Central memory CD4-positive, alpha-beta T cell (primary cell): ENCODE results near the gene LRRK1.

Experiments used
- DNase-seq: peaks from one replicate; pipeline ENCODE4 v3.0.0; 2022

LRRK1 gene

DNA sequence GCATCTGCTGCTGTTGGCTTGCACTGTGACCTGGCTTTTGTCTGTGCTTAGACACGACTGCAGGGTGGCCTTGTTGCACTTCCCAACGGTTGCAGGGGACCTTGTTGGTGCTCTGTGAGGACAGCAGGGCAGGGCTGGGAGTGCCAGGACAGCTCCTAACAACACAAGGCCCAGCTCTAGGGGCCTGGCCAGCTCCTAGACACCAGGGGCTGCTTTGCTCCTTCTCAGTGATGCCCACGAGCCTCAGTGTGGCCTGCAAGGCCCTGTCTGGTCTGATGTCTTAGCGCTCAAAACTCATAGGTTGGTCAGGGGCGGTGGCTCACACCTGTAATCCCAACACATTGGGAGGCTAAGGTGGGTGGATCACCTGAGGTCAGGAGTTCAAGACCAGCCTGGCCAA lies 183.6 kb downstream of the LRRK1 start:
- DNase-seq, result no peak

DNA sequence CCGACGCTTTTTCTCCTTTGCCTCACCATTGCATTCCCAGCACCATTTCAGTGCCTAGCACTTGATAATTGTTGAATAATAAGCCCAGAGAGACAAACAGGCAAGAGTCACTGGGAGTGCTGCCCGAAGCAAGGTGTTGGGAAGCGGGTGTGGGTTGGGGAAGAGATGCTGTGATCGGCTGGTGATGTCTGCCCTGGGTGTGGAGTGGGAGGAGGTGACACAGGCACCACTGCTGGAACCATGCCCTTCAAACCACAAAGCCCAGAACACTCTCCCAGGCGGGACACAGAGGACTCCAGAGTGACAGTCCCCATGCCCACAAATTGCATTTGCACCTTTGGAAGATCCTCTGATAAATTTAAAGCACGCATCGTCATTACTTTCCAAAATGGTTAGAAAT lies 184.4 kb downstream of the LRRK1 start:
- DNase-seq, result no peak

- DNase-seq, result no peak
Measured at GRCh38 chr15:101104141-101104540, 185.0 kb downstream of the LRRK1 start.

DNA sequence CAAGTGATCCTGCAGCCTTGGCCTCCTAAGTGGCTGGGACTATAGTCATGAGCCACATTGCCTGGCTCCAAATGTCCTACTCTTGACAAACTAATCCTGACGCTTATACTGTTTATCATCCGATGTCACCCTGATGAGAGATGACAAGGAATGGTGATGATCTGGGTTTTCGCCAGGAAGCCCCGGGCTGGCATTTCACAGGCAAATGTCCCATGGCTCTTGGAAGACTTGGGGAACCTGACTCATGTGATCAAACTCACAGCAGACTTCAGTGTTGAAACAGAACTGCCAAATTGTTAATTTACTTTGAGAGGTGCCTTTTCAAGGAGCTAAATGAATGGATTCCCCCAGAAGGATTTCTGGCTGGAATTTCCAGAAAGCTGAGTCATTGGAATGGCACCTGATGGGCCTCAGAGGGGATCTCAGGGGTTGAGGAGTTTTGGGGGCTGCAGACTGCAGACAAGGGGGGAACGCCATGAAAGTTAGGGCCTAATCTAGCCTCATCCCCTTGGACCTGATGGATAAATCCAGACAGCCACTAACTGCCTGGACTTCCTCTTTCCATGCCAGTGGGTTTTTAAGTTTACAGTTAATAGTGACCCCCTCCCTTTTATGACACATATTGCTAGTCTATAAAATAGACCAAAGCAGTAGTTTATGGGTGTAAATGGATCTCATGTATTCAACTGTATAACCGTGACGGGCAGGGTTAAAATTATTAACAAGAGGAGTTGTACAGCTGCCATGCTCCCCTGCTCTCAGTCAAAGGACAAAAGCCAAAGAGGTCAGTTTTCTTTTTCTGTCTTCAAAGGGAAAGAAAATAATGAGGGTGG lies 186.1 kb downstream of the LRRK1 start:
- DNase-seq, result no peak

GRCh38 chr15:101107101-101107500 lies 187.9 kb downstream of the LRRK1 start:
- no peak for DNase-seq

DNA sequence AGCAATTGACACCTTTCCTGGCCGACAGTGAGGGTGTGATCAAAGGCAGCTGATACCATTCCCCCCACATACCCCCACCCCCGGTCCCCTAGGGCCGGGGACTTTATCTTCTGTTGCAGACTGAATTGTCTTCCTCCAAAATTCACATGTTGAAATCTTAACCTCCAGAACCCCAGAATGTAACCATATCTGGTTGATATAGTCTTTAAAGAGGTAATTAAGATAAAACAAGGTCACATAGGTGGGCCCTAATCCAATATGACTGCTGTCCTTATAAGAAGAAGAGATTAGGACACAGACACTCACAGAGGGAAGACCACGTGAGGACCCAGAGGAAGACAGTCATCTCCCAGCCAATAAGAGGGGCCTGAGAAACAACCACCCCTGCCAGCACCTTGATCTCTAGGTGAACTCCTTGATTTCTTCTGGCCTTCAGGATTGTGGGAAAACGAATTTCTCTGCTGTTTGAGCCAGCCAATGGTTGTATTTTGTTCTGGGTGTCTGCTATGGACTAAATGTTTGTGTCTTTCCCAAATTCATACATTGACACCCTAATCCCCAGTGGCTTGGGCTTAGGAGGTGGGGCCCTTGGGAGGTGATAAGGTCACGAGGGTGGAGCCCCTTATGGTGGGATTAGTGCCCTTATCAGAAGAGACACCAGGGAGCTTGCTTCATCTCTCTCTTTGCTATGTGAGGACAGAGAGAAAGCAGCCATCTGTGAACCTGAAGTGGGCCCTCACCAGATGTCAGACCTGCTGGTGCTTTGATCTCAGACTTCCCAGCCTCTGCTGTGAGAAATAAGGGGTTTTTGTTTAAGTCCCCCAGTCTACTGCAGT lies 188.7 kb downstream of the LRRK1 start:
- no peak for DNase-seq

DNA sequence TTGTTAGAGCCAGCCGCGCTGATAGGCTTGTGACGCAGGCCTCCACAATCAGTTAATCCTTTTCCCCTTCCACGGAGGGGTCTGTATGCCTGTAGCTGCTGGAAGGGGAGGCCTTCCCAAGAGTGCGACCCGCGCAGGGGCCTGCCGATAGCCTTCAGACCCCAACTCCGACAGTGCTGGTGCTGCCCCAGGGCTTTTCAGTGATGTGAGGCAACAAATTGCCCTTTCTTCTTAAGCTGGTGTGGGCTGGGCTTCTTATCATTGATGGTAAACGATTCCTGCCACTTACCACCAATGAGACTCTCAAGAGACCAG lies 189.3 kb downstream of the LRRK1 start:
- DNase-seq, result no peak

- DNase-seq, result no peak
Measured at GRCh38 chr15:101108791-101109190, 189.6 kb downstream of the LRRK1 start.

GRCh38 chr15:101110681-101111569 lies 191.8 kb downstream of the LRRK1 start:
- no peak for DNase-seq

- DNase-seq, result no peak
Measured at GRCh38 chr15:101111570-101112262, 192.6 kb downstream of the LRRK1 start.

- DNase-seq, result no peak
Measured at GRCh38 chr15:101112336-101113113, 193.4 kb downstream of the LRRK1 start.

GRCh38 chr15:101113114-101114005 lies 194.2 kb downstream of the LRRK1 start:
- no peak for DNase-seq

DNA sequence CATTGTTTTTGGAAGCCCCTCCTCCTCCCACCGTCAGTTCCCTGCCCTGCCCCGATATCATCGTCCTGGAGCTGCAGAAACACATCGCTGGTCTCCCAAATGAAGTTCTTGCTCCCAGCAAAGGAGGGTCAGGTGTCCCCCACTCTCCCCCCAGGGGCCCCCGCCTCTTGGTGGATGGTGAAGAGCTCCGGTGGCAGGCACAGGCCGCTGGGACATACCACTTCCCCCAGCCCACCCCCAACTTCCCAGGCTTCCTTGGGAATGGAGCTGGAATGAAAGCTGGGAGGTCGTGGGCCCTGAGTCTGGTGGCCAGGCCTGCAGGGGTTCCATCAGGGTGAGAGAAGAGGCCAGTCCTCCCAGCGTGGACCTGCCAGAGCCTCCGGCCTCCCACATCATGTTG lies 195.0 kb downstream of the LRRK1 start:
- DNase-seq, result no peak

GRCh38 chr15:101114610-101115009 lies 195.5 kb downstream of the LRRK1 start:
- no peak for DNase-seq

DNA sequence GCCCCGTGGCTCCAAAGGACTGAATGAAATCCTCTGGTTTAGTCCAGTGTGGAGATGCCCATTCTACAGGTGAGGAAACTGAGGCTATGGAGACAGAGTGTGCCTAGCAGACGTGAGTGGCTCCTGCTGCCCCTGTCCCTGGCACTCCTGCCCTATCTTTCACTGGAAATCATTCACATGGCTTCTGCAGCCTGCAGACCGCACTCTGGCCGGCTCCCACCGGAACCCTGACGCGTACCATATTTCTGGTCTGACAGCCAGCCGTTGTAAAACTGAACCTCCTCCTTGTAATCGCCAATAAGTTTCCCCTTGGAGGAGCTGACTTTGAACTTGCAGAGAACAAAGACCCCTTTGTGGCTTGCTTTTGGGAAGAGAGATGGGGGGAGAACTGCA lies 196.2 kb downstream of the LRRK1 start:
- DNase-seq, result no peak

- DNase-seq, result no peak
Measured at GRCh38 chr15:101115786-101116680, 196.9 kb downstream of the LRRK1 start.

GRCh38 chr15:101116681-101116976 lies 197.5 kb downstream of the LRRK1 start:
- no peak for DNase-seq

GRCh38 chr15:101118116-101118515 lies 199.0 kb downstream of the LRRK1 start:
- DNase-seq, result no peak

DNA sequence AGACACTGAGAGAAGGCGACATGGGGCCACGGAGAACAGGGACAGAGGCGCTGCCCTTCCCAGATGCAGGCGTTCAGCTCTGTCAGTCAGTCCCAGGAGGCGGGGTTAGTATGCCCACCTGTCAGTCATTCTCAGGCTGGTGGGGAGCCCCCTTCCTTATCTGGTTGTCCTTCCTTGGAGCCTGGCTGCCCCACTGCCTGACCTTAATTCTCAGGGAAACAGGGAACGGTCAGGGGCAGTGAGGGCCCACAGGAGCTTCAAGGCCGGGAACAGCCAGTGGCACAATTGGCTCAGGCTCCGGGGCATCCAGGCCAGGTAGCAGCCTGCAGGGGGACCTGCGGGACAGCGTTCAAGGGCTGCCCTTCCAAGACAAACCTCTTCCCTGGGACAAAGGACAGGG lies 199.5 kb downstream of the LRRK1 start:
- no peak for DNase-seq

DNA sequence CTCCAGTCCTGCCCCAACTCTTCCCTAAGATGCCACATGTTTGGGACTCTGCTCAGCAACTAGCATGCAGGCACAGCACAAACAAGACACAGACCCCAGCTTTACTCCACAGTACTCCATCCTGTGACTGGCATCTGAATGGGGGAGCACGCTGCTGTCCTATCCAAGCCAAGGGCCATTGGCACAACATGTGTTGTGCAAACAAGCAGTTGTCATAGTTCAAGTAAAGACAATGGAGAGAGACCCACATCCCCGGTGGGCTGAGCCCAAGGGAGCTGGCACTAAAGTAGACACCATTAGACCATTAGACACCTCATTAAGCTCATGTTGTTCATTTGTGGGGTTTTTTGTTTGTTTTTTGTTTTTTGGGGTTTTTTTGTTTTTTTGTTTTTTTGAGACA lies 200.0 kb downstream of the LRRK1 start:
- DNase-seq, result no peak
